ENCODE data around the gene CYP2U1. TPM values are rescaled to one million over a fixed set of nuclear protein-coding genes. Genes with fewer than 3 reads are reported as not detected.

The CYP2U1 gene
- total and polyA plus RNA-seq, 7 experiments from 2014 or later, result 2.8 to 11.4 (median 5.8) TPM

Other genes starting within 250 kb of the CYP2U1 start
- 10 to 100 TPM in 4 of 5 experiments, 1 to 10 TPM in 1; 7.8 to 30.0 (median 16.1) TPM for gene PAPSS1, start 211.3 kb upstream of the CYP2U1 start, total RNA-seq
- 10 to 100 TPM; 21.6 to 24.0 TPM for gene PAPSS1, start 211.3 kb upstream of the CYP2U1 start, polyA plus RNA-seq
- gene SGMS2, start 106.6 kb upstream of the CYP2U1 start, total RNA-seq, result 1 to 10 TPM in 1 of 5 experiments, under 1 TPM in 2, not detected in 2; 0.24 to 3.5 (median 0.36) TPM
- not detected for gene SGMS2, start 106.6 kb upstream of the CYP2U1 start, polyA plus RNA-seq
- gene HADH, start 58.3 kb downstream of the CYP2U1 start, total RNA-seq, result 10 to 100 TPM; 16.5 to 38.8 (median 29.7) TPM
- gene HADH, start 58.3 kb downstream of the CYP2U1 start, polyA plus RNA-seq, result 10 to 100 TPM; 43.0 to 45.1 TPM
- 100 to 1,000 TPM; 270 to 830 (median 674) TPM for gene LEF1, start 237.4 kb downstream of the CYP2U1 start, total RNA-seq
- 100 to 1,000 TPM; 637 to 928 TPM for gene LEF1, start 237.4 kb downstream of the CYP2U1 start, polyA plus RNA-seq